RWPE1 (cell line): ENCODE measurements around the gene ANKRD44.

Source experiments
- CTCF ChIA-PET: fragments of 350-600 bp; sonication (Branson Sonifier 250); formaldehyde crosslinking; extraction: SDS; loops from one replicate; lab custom pipeline; 2021; lab: Yijun Ruan, JAX
- POLR2A ChIA-PET: fragments of 400-600 bp; formaldehyde crosslinking; extraction: SDS; loops from one replicate; lab custom pipeline; 2020; ENCODE audit warnings: antibody characterized with exemption; ENCODE audit not compliant: low non-redundant PET; lab: Yijun Ruan, JAX
- DNase-seq: peaks from one replicate; pipeline ENCODE4 v3.0.0; 2012; ENCODE audit warnings: low spot score
- H3K27ac ChIP-seq: fragments of 450-650 bp; 2 replicates; pipeline ENCODE4 v1.5.1; 2017
- CTCF ChIP-seq: fragments of 450-650 bp; conservative IDR thresholded peaks from 2 replicates; pipeline ENCODE4 v1.5.1; 2017; ENCODE audit warnings: low read depth, mild to moderate bottlenecking

Gene ANKRD44

GRCh38 chr2:196965651-196966050 lies 344.9 kb downstream of the ANKRD44 start:
- no peak for TF ChIP-seq CTCF
- H3K27ac ChIP-seq: no peak overlapping the region
- no peak for DNase-seq
- ChIA-PET CTCF (no interaction called here), POLR2A (no interaction called here)

GRCh38 chr2:196963961-196964360 lies 346.6 kb downstream of the ANKRD44 start:
- no peak overlapping the region for H3K27ac ChIP-seq
- ChIA-PET POLR2A (no interaction called here), CTCF (no interaction called here)
- no peak for DNase-seq
- no peak for TF ChIP-seq CTCF

DNA sequence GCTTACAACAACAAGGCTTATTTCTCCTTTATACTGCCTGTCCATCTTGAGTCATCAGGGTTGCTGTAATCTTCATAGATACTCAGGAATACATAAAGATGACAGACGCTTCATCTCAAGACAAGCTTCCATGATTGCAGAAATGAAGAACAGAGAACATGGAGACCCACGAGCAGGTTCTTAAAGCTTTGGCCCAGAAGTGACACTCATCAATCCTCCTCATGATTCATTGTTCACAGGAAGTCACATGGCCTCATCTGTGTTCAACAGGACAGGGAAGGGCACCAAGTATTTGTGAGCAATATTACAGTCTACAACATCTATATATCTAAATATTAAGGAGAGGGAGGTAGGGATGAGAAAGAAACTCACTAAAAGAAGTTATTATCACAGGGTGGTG lies 347.5 kb downstream of the ANKRD44 start:
- CTCF ChIA-PET: no interaction called here
- no peak for TF ChIP-seq CTCF
- POLR2A ChIA-PET: no interaction called here

GRCh38 chr2:196962325-196962724 lies 348.3 kb downstream of the ANKRD44 start:
- CTCF ChIA-PET: no interaction called here

More for the DNA sequence above, 347.5 kb downstream of the ANKRD44 start:
- H3K27ac ChIP-seq: no peak overlapping the region
- no peak for DNase-seq

DNA sequence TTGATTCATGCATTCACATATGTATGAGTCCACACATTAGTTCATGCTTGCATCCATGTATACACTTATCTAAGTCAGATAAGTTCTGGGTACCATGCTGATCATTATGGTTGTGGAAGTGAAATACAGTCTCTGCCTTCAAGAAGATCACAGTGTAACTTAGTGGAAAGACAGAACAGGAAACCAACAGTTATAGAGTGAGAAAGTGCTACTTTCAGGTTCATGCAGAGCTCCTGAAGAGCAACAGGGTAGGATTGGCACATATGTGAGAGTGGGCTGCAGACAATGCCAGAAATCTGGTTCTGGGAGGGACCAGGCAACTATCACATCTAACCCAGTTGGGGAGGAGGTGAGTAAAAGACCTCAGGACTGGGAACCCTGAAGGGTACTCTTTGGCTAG lies 348.7 kb downstream of the ANKRD44 start:
- ChIA-PET POLR2A (no interaction called here), CTCF (interaction anchor here (0.6 to 0.7 kb wide), 2 partner anchors 411 to 1305 kb away, joined by 3 to 4 read pairs; no protein-coding TSS in a partner anchor)
- no peak overlapping the region for H3K27ac ChIP-seq
- no peak for TF ChIP-seq CTCF
- no peak for DNase-seq

More at GRCh38 chr2:196962325-196962724, 348.3 kb downstream of the ANKRD44 start:
- POLR2A ChIA-PET: no interaction called here
- H3K27ac ChIP-seq: no peak overlapping the region
- no peak for DNase-seq
- TF ChIP-seq CTCF: no peak

- H3K27ac ChIP-seq: no peak overlapping the region
- TF ChIP-seq CTCF: no peak
- CTCF ChIA-PET: no interaction called here
These were observed 350.7 kb downstream of the ANKRD44 start for GRCh38 chr2:196959734-196960338.

More at GRCh38 chr2:196959734-196960338, 350.7 kb downstream of the ANKRD44 start:
- DNase-seq: no peak
- POLR2A ChIA-PET: no interaction called here
